Endothelial cell of umbilical vein (primary cell): ENCODE measurements around the gene SH3RF3. TPM values are rescaled to one million over a fixed set of nuclear protein-coding genes. Genes with fewer than 3 reads are reported as not detected.

Source experiments
- BruUV-seq: library from RNA; stranded (reverse); fragments of 400-500 nt; replicated peaks from 2 replicates; lab custom pipeline; 2021; lab: Mats Ljungman, UMichigan
- CTCF ChIA-PET: fragments of 300-600, 350-600 bp; sonication (Branson Sonifier 250); formaldehyde crosslinking; loops from one replicate; lab custom pipeline; 2021; ENCODE audit warnings: antibody characterized with exemption, inconsistent platforms; lab: Charles Lee
- POLR2A ChIA-PET: fragments of 300-600, 350-600 bp; sonication (Branson Sonifier 250); formaldehyde crosslinking; loops from one replicate; lab custom pipeline; 2021; ENCODE audit warnings: antibody characterized with exemption, inconsistent platforms; lab: Charles Lee
- DNase-seq: peaks from one replicate; pipeline ENCODE4 v3.0.0-alpha.2; 2011; ENCODE audit warnings: low read depth, low spot score
- FAIRE-seq: peaks from 2 replicates; lab custom pipeline; 2011; peaks lifted over from hg19 to GRCh38; lab: Jason Lieb, UNC
- H2AFZ ChIP-seq: 2 replicates; pipeline ENCODE4 v1.6.0; 2012; ENCODE audit warnings: low read depth, low read length, control low read depth, inconsistent platforms
- H3K27ac ChIP-seq: 2 replicates; pipeline ENCODE4 v1.5.1; 2011; ENCODE audit warnings: low read depth, mild to moderate bottlenecking, control low read depth, low read length, moderate library complexity; ENCODE audit not compliant: insufficient read depth
- H3K27me3 ChIP-seq, 2 experiments: 2 replicates each; pipeline versions ENCODE4 v1.6.0 to v1.6.1; 2011; ENCODE audit warnings: low read length in 2 of 2, mixed read lengths in 1 of 2; ENCODE audit not compliant: control insufficient read depth in 2 of 2, insufficient read depth in 2 of 2
- H3K36me3 ChIP-seq, 2 experiments: 2 replicates in 1 of 2; 3 replicates in 1 of 2; pipeline ENCODE4 v1.5.1; 2011; ENCODE audit warnings: low read length in 2 of 2, mild to moderate bottlenecking in 1 of 2, moderate library complexity in 1 of 2; ENCODE audit not compliant: control insufficient read depth in 2 of 2, insufficient read depth in 2 of 2; ENCODE audit errors: extremely low read depth in 1 of 2
- H3K4me1 ChIP-seq: 3 replicates; pipeline ENCODE4 v1.5.1; 2011; ENCODE audit warnings: mild to moderate bottlenecking, low read length; ENCODE audit not compliant: control insufficient read depth, insufficient read depth; ENCODE audit errors: extremely low read depth
- H3K4me2 ChIP-seq: 2 replicates; pipeline ENCODE4 v1.6.1; 2011; ENCODE audit warnings: low read length, control low read depth, mixed read lengths; ENCODE audit not compliant: insufficient read depth
- H3K4me3 ChIP-seq, 3 experiments: fragments of 200-600 bp in 1 of 3; sonication (generic), shearing (Covaris generic) in 1 of 3; replicated peaks in 1 of 3; 2 replicates each; pipeline ENCODE4 v1.5.1; 2011 to 2016; ENCODE audit warnings: control low read depth in 3 of 3, low read length in 3 of 3, mild to moderate bottlenecking in 2 of 3, inconsistent platforms in 1 of 3, low read depth in 1 of 3, moderate library complexity in 1 of 3; ENCODE audit not compliant: insufficient read depth in 1 of 3
- H3K79me2 ChIP-seq: 2 replicates; pipeline ENCODE4 v1.6.0; 2012; ENCODE audit warnings: low read length, inconsistent platforms; ENCODE audit not compliant: control insufficient read depth, insufficient read depth
- H3K9ac ChIP-seq: replicated peaks from 2 replicates; pipeline ENCODE3; 2011; ENCODE audit warnings: low read length, control low read depth; ENCODE audit not compliant: insufficient read depth; ENCODE audit errors: extremely low read depth
- H3K9me1 ChIP-seq: replicated peaks from 3 replicates; pipeline ENCODE4 v1.6.0; 2011; ENCODE audit warnings: mild to moderate bottlenecking, low read length; ENCODE audit not compliant: control insufficient read depth, insufficient read depth; ENCODE audit errors: extremely low read depth
- H3K9me3 ChIP-seq: replicated peaks from 2 replicates; pipeline ENCODE4 v1.5.1; 2012; ENCODE audit warnings: low read length, inconsistent platforms; ENCODE audit not compliant: control insufficient read depth, insufficient read depth
- H4K20me1 ChIP-seq: replicated peaks from 2 replicates; pipeline ENCODE3; 2011; ENCODE audit warnings: mild to moderate bottlenecking, low read length; ENCODE audit not compliant: control insufficient read depth, insufficient read depth; ENCODE audit errors: extremely low read depth
- EZH2 ChIP-seq: IDR thresholded peaks from 2 replicates; pipeline ENCODE4 v1.6.1; 2012; ENCODE audit warnings: borderline replicate concordance, low read depth, mild to moderate bottlenecking, moderate library complexity, low read length, inconsistent platforms; ENCODE audit not compliant: severe bottlenecking
- FOS ChIP-seq: IDR thresholded peaks from 2 replicates; pipeline ENCODE4 v1.6.1; 2011; ENCODE audit warnings: mild to moderate bottlenecking, low read length, moderate library complexity, borderline replicate concordance; ENCODE audit not compliant: insufficient read depth
- GATA2 ChIP-seq: IDR thresholded peaks from 2 replicates; pipeline ENCODE4 v1.7.0; 2011; ENCODE audit warnings: low read depth, mild to moderate bottlenecking, moderate library complexity, mixed read lengths, low read length; ENCODE audit not compliant: insufficient read length, insufficient read depth
- JUN ChIP-seq: IDR thresholded peaks from 2 replicates; pipeline ENCODE4 v1.6.1; 2011; ENCODE audit warnings: borderline replicate concordance, low read depth; ENCODE audit not compliant: insufficient read length, insufficient read depth
- MYC ChIP-seq: IDR thresholded peaks from one replicate; pipeline ENCODE4 v1.6.1; 2011; ENCODE audit warnings: mild to moderate bottlenecking, low read depth, low read length
- POLR2A ChIP-seq: IDR thresholded peaks from 2 replicates; pipeline ENCODE4 v1.6.1; 2012; ENCODE audit warnings: low read depth, mild to moderate bottlenecking, control low read depth, low read length
- POLR2AphosphoS5 ChIP-seq: IDR thresholded peaks from 2 replicates; pipeline ENCODE4 v1.6.1; 2012; ENCODE audit warnings: low read depth, mild to moderate bottlenecking, control low read depth, low read length, moderate library complexity; ENCODE audit not compliant: insufficient read depth
- dilution Hi-C: fragments of 300-500 bp; cut with MboI; formaldehyde crosslinking; loops from one replicate; pipeline ENCODE4 v1.15.0; 2019; ENCODE audit warnings: low sequenced_read_pairs; ENCODE audit not compliant: extremely low pct_ligation_motif_present
- intact Hi-C: fragments of 100-400 bp; cut with micrococcal nuclease; formaldehyde crosslinking; loops from one replicate; pipeline ENCODE4 v1.10.0; 2022
- polyA plus RNA-seq, 4 experiments: library from polyadenylated mRNA; depleted of rRNA in 3 of 4; stranded (reverse) in 3 of 4; unstranded in 1 of 4; fragments of >200 nt; gene quantifications; 2 replicates each; pipeline versions ENCODE4 v1.2.1 to v1.2.3, GENCODE V29; 2011 to 2012; ENCODE audit warnings: missing spikeins in 1 of 4
- total RNA-seq: library from RNA; stranded (reverse); gene quantifications from 2 replicates; pipeline ENCODE4 v1.2.3, GENCODE V29; 2021
- TF ChIP-seq, protein P1 (sequence below): IDR thresholded peaks from 2 replicates; pipeline ENCODE4 v1.6.1; 2011; ENCODE audit not compliant: insufficient read depth, insufficient read length
- TF ChIP-seq, protein P2 (sequence below), 2 donors: IDR thresholded peaks; 1 replicate in 1 of 2; 2 replicates in 1 of 2; pipeline ENCODE4 v1.5.1; 2011; ENCODE audit warnings: low read length in 2 of 2, mild to moderate bottlenecking in 2 of 2, moderate library complexity in 2 of 2, control low read depth in 1 of 2, inconsistent platforms in 1 of 2, low read depth in 1 of 2; ENCODE audit not compliant: insufficient read depth in 1 of 2; ENCODE audit errors: extremely low read depth in 1 of 2

The SH3RF3 gene
- total and polyA plus RNA-seq, 2 donors (not counting 3 experiments of a cell fraction or from before 2014, with no cell fraction given), result 3.8 to 14.7 TPM

DNA sequence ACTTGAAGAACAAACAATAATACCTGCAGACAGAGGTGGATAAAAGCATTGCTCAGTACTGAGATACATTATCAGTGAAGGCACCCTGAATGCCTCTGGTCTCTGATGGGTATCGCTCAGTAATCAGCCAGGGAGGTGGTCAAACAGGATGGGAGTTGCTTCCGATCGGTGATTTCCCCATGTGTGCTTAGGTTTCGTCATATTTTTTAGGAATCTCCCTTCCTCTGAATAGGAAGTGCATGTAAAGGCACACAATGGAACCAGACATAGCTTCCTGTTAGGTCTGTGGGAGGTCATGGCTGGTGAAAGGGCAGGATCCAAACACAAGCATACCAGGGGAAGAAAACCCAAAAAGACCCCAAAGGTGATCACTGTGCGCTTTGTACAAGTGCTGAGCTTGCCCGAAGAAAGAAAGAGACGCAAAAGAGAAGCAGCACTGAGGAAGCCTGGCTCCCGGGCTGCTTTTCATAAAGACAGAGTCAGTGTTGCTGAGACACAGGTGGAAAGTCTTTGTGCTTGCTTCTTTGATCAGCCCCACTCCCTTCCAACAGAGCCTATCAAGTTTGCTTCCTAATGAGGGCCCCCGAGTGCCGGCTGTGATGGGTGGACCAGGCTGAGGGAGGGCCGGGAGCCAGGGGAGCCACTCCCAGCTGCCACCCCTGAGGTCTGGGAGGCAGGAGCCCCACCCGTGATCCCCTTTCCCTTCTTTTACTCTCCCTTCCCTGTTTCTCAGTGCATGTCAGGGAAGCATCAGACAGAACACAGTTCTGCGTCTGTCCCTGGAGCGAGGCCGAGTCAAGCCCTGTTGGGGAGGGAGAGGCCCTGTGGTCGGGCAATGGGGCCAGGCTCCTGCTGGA is 138.2 kb downstream of the SH3RF3 start:
- Histone ChIP-seq H3K4me1 (peaks cover 39% of the 10 kb centered on the region), H3K27ac (peak overlapping the region; percentile 95), H2AFZ (no peak overlapping the region), H4K20me1 (no peaks in the 10 kb centered on the region), H3K9me3 (no peaks in the 10 kb centered on the region), H3K27me3 (no peaks in the 10 kb centered on the region), H3K36me3 (no peaks in the 10 kb centered on the region), H3K4me2 (peak overlapping the region; percentile 59), H3K79me2 (no peaks in the 10 kb centered on the region), H3K9me1 (no peaks in the 10 kb centered on the region), H3K4me3 (no peak overlapping the region), H3K9ac (peak overlapping the region; percentile 81)
- BruUV-seq, result TSS peak; percentile 72
- ChIA-PET CTCF (interaction anchor here (0.9 to 2.2 kb wide), 5 partner anchors 11 to 243 kb away, joined by 3 to 7 read pairs (median 4); no protein-coding TSS in a partner anchor), POLR2A (interaction anchor here (1.6 kb wide), 1 partner anchor 66 kb away, joined by 3 read pairs; no protein-coding TSS in a partner anchor)
- FAIRE-seq (peak; percentile 86), DNase-seq (peak; percentile 87)
- intact Hi-C loops (loop anchor here (1.0 to 5.0 kb wide), 6 partner anchors 28 to 242 kb away; no protein-coding TSS in a partner anchor), dilution Hi-C loops (no loop called here)
- peak; percentile 50 for TF ChIP-seq FOS
- peak; percentile 45 for TF ChIP-seq POLR2A
- TF ChIP-seq JUN, result peak; percentile 54
- TF ChIP-seq, protein P1, sequence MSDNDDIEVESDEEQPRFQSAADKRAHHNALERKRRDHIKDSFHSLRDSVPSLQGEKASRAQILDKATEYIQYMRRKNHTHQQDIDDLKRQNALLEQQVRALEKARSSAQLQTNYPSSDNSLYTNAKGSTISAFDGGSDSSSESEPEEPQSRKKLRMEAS, result no peak
- TF ChIP-seq MYC, result no peak
- TF ChIP-seq, protein P2, sequence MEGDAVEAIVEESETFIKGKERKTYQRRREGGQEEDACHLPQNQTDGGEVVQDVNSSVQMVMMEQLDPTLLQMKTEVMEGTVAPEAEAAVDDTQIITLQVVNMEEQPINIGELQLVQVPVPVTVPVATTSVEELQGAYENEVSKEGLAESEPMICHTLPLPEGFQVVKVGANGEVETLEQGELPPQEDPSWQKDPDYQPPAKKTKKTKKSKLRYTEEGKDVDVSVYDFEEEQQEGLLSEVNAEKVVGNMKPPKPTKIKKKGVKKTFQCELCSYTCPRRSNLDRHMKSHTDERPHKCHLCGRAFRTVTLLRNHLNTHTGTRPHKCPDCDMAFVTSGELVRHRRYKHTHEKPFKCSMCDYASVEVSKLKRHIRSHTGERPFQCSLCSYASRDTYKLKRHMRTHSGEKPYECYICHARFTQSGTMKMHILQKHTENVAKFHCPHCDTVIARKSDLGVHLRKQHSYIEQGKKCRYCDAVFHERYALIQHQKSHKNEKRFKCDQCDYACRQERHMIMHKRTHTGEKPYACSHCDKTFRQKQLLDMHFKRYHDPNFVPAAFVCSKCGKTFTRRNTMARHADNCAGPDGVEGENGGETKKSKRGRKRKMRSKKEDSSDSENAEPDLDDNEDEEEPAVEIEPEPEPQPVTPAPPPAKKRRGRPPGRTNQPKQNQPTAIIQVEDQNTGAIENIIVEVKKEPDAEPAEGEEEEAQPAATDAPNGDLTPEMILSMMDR (IDR thresholded peaks at IDR 0.05; ENCODE audit: extremely low read depth in 1 of 2, insufficient read depth in 1 of 2, low read depth in 1 of 2, low read length in 2 of 2), result no peak
- TF ChIP-seq GATA2, result peak; percentile 97
- no peak for TF ChIP-seq EZH2
- TF ChIP-seq POLR2AphosphoS5, result peak; percentile 25
